Left ventricle myocardium inferior (tissue), 1 donor: Measurements from ENCODE around the gene RBFOX1. TPM values are rescaled to one million over a fixed set of nuclear protein-coding genes. Genes with fewer than 3 reads are reported as not detected.

Experiments
- DNase-seq: peaks from one replicate; pipeline ENCODE4 v3.0.0-alpha.2; 2020
- H3K27ac ChIP-seq: fragments of 200-600 bp; replicated peaks from 2 replicates; pipeline ENCODE4 v1.8.0; 2021
- H3K27me3 ChIP-seq: fragments of 200-600 bp; 2 replicates; pipeline ENCODE4 v1.8.0; 2021; ENCODE audit warnings: low read depth
- H3K36me3 ChIP-seq: fragments of 200-600 bp; 2 replicates; pipeline ENCODE4 v1.8.0; 2021
- H3K4me1 ChIP-seq: fragments of 200-600 bp; 2 replicates; pipeline ENCODE4 v1.8.0; 2021
- H3K4me3 ChIP-seq: fragments of 200-600 bp; 2 replicates; pipeline ENCODE4 v1.8.0; 2021; ENCODE audit warnings: mild to moderate bottlenecking, moderate library complexity
- H3K9me3 ChIP-seq: fragments of 200-600 bp; replicated peaks from 2 replicates; pipeline ENCODE4 v1.8.0; 2021
- CTCF ChIP-seq: fragments of 200-600 bp; IDR thresholded peaks from 2 replicates; pipeline ENCODE4 v1.8.0; 2021; ENCODE audit warnings: antibody characterized with exemption, mild to moderate bottlenecking, borderline replicate concordance
- intact Hi-C: fragments of 100-400 bp; cut with micrococcal nuclease; formaldehyde crosslinking; loops from one replicate; pipeline ENCODE4 v1.11.0; 2022
- total RNA-seq: library from RNA; stranded (reverse); fragmentation: NEBNext Ultra II Directional; extraction: Animal tissue kit (Norgen Biotek cat#: 25700); gene quantifications from one replicate; pipeline ENCODE4 v1.2.1, GENCODE V29; 2021
- donor health status: DM: no; HTN: yes; CAD: no; lungs with severe emphysema.

RBFOX1 gene
- total RNA-seq, 1 donor from 2014 or later, result 71.8 TPM

- Histone ChIP-seq H3K36me3 (no peaks in the 10 kb centered on the region), H3K4me1 (peaks cover 20% of the 10 kb centered on the region), H3K27ac (no peak overlapping the region), H3K27me3 (no peaks in the 10 kb centered on the region), H3K9me3 (no peaks in the 10 kb centered on the region), H3K4me3 (no peak overlapping the region)
- no peak for TF ChIP-seq CTCF
- no peak for DNase-seq
- intact Hi-C loops, result no loop called here
Measured at GRCh38 chr16:7398536-7398935, 65.9 kb downstream of the RBFOX1 start.

- no peaks in the 10 kb centered on the region for H3K36me3 ChIP-seq
- no peaks in the 10 kb centered on the region for H3K9me3 ChIP-seq
- H3K4me1 ChIP-seq, result peaks cover 24% of the 10 kb centered on the region
- no peak overlapping the region for H3K4me3 ChIP-seq
- intact Hi-C loops, result no loop called here
- no peak overlapping the region for H3K27ac ChIP-seq
- H3K27me3 ChIP-seq, result no peaks in the 10 kb centered on the region
- DNase-seq, result no peak
- no peak for TF ChIP-seq CTCF
Measured at GRCh38 chr16:7399296-7399695, 66.7 kb downstream of the RBFOX1 start.

GRCh38 chr16:7400117-7400890 lies 67.7 kb downstream of the RBFOX1 start:
- H3K4me3 ChIP-seq, result no peak overlapping the region
- H3K9me3 ChIP-seq, result no peaks in the 10 kb centered on the region
- DNase-seq, result no peak
- peaks cover 34% of the 10 kb centered on the region for H3K4me1 ChIP-seq
- no peaks in the 10 kb centered on the region for H3K27me3 ChIP-seq
- no peak overlapping the region for H3K27ac ChIP-seq
- no peaks in the 10 kb centered on the region for H3K36me3 ChIP-seq
- TF ChIP-seq CTCF, result no peak
- intact Hi-C loops, result no loop called here

- no peak for DNase-seq
- Histone ChIP-seq H3K27me3 (no peaks in the 10 kb centered on the region), H3K27ac (peak overlapping the region; percentile 71), H3K36me3 (no peaks in the 10 kb centered on the region), H3K4me3 (no peak overlapping the region), H3K4me1 (peaks cover 49% of the 10 kb centered on the region), H3K9me3 (no peaks in the 10 kb centered on the region)
- intact Hi-C loops, result no loop called here
- no peak for TF ChIP-seq CTCF
Measured at GRCh38 chr16:7404217-7404616, 71.6 kb downstream of the RBFOX1 start.

- Histone ChIP-seq H3K4me3 (peak overlapping the region; percentile 46), H3K27ac (peak overlapping the region; percentile 71), H3K9me3 (no peaks in the 10 kb centered on the region), H3K4me1 (peaks cover 52% of the 10 kb centered on the region), H3K36me3 (no peaks in the 10 kb centered on the region), H3K27me3 (no peaks in the 10 kb centered on the region)
- intact Hi-C loops, result no loop called here
- DNase-seq, result peak; percentile 64
- TF ChIP-seq CTCF, result peak; percentile 66
Measured at GRCh38 chr16:7405166-7405565, 72.5 kb downstream of the RBFOX1 start.
